Skin of body (tissue), 2 donors: ENCODE measurements around the gene TACC2. TPM values are rescaled to one million over a fixed set of nuclear protein-coding genes. Genes with fewer than 3 reads are reported as not detected.

Experiments used
- DNase-seq: peaks from one replicate; lab custom pipeline; 2025; lab: John Stamatoyannopoulos, UW
- total RNA-seq: library from RNA; depleted of rRNA; stranded (reverse); fragments of >200 nt; gene quantifications from one replicate; pipeline ENCODE4 v1.2.3, GENCODE V29; 2014

The TACC2 gene
- total RNA-seq, 1 donor from 2014 or later, result 40.2 TPM

GRCh38 chr10:122267849-122268737 lies 279.1 kb downstream of the TACC2 start:
- no peak for DNase-seq

DNA sequence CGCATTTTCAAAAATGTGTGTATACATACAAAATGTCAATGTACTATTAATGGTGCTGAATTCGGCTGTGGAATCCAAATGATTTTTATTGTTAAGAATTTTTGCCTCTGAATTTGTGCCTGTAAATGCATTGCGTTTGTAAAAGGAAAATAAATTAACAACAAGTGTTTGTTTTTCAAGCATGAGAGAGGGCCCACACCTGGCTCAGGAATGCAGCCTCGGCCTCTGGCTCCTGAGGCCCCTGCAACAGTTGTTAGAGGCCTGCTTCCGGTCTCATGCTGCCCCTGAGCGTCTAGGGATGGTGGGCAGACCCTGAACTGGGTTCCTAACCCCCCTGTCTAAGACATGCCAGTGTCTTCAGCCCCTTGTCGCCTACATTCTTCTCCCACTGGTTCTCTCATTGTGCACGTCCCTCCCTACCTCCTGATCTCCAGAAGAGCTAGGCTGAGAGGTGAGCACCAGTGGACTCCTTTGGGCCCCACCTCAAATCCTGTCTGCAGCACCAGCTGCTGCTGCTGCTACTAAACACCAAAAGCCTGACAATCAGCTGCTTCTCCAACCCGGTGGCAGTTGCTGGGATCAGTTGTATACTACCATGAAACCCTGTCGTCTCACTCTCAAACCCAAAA lies 280.2 kb downstream of the TACC2 start:
- DNase-seq, result no peak

DNA sequence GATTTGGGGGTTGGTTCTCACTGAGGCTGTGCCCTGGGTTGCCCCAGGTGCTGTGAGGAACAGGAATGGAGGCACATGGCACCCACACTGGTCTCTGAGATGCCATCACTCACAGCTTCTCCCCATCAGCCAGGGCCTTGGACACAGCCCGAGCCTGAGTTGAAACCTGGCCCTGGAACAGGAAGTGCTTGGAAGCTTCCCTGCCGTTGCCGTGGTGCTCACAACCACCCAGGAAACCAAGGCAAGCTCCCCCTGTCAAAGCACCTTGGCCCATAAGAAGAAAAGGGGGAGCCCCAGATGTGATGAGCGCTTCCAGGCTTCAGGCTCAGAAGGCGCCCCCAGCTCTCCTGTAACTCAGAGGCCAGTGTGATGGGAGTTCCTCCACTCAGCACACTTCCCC lies 282.1 kb downstream of the TACC2 start, which contains the start of gene BTBD16:
Gene BTBD16 (plus strand): TSS at position 221 of the 400 bp plus-strand sequence. CDS start 3,786 bp downstream, outside the sequence.
- no peak for DNase-seq

GRCh38 chr10:122273966-122274545 lies 285.1 kb downstream of the TACC2 start:
- no peak for DNase-seq

GRCh38 chr10:122276611-122277208 lies 287.7 kb downstream of the TACC2 start:
- no peak for DNase-seq

- no peak for DNase-seq
Measured at GRCh38 chr10:122277526-122278136, 288.7 kb downstream of the TACC2 start.

- DNase-seq, result no peak
Measured at GRCh38 chr10:122279725-122280141, 290.8 kb downstream of the TACC2 start.

GRCh38 chr10:122280156-122280555 lies 291.2 kb downstream of the TACC2 start:
- DNase-seq, result peak; percentile 23

DNA sequence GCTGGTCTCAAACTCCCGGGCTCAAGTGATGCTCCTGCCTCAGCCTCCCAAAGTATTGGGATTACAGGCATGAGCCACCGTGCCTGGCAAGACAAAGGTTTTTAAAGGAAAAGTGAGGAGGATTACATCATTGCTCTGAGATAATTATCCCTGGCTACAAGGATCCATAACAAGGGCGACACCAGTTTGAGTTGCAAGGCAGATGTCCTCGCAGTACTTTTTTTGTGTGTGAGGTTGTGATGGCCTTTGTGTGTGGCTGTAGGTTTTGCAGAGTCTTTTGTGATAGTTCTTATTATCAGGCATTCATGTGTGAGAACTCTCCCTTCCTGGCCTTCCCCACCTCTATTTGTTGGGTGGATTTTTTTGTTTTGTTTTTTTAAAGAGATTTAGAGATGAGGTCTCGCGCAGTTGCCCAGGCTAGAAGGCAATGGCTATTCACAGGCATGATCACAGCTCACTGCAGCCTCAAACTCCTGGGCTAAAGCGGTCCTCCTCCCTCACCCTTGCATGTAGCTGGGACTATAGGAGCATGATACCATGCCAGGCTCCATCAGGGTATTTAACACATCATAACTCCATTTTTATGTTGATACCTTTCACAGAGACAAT lies 292.2 kb downstream of the TACC2 start:
- no peak for DNase-seq

DNA sequence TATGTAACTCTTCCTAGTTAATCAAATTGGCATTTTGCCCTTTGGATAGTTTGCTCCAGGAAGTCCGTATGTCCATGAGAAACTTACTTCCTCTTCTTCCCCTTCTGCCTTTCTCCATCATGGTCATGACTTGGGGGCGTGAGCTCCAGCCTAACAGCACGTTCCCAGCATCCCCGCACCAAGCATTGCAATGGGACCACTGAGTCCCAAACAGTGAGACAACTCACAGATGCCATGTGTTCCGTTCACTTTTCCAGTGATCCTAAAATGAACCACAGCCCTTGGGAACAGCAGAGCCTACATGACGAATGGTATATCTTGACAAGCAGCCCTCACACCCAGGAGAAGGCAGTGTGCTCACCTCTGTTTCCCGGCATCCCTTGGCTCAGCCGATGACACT lies 292.8 kb downstream of the TACC2 start:
- no peak for DNase-seq

DNA sequence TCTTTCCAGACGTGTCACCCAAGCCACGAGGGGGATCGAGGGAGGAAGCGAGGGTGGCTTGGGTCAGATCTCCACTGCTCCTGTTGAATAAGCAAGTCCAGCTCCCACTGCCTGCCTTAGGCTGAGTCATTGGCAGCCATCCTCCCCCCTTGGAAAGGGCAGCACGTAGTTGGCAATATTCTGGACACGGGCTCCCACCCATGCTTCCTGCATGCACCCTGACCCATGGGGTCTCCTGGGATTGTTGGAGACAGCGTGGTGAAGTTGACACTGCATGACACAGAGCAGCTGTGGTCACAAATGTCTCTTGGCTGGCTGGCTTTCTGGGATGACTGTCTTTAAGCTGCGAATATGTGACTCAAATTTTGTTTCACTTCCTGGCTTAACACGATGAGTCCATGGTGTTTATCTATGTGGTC lies 293.3 kb downstream of the TACC2 start:
- DNase-seq, result no peak

DNA sequence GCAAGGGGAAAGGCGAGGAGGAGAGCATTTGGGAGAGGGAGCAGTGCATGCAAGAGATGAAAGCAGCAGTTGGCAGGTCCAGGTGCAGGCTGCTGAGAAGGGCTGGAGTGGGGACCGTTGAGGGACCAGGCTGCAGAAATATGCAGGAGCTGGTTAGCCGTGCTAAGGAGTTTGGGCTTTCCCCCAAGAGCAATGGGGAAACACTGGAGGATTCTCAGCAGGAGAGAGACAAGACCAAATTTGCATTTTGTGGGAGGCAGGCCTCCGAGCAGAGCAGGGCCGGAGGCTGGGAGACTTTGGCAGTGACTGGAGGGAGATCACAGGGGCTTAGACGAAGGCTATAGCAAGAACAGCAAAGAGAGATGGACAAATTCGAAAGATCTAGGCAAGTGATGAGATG lies 293.9 kb downstream of the TACC2 start:
- no peak for DNase-seq

DNA sequence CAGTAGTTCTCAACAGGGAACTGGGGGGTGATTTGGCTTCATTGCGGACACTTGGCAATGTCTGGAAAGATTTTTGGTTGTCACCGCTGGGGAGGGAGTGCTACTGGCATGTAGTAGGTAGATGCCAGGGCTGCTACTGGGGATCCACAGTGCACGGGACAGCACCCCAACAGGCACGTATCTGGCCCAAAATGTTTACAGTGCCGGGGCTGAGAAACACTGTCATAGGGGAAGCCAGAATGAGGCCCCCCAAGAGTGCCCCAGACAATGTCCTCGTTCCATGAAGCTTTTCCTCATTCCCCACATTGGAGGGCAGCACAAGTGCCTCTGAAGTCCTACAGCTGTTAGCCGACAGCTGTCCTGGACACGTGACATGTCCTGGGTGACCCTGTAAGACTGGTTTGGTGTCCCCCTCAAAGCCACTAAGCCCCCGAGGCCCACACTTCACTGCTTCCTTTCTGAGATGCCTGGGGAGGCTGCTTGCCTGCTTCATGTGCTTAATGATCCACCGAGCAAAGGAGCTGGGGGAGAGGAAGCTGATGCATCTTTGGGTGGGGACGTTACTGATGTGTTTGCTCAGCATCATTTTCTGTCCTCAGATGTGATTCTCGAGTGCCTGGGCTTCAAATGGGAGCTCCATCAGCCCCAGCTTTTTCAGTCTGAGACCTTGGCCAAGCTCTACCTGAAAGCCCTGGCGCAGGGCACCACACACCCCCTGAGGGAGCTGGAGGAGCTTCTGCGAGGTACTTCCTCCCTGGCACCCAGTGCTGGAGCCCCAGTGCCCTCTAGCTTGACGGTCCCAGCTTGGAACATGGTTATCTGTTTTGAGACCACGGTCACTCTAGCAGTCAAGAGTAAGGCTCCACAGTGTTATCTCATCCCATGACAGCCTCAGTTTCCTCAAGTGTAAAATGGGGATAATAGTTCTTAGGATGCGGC lies 296.8 kb downstream of the TACC2 start:
- no peak for DNase-seq

DNA sequence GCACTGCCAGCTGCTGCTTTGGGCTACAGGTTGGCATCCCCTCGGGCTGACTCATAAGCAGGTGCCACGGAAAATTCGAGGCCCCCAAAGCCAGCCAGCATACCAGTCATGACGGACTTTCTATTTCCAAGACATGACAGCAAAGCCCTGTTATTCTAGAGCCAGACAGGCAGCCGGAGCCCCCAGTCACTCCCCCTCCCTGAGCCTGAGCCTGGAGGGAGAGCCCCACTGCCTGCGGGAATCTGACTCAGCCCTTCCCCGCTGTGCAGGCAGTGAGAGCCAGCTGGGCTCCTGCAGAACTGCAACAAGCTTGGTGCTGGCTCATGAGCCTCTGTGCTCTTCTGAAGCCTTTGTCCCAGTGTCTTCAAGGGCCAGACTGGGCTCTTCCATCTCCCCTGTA lies 297.9 kb downstream of the TACC2 start:
- DNase-seq, result no peak

GRCh38 chr10:122287570-122287969 lies 298.6 kb downstream of the TACC2 start:
- no peak for DNase-seq

GRCh38 chr10:122288262-122288661 lies 299.3 kb downstream of the TACC2 start:
- no peak for DNase-seq

- no peak for DNase-seq
Measured at GRCh38 chr10:122288917-122289316, 300.0 kb downstream of the TACC2 start.

GRCh38 chr10:122290334-122290733 lies 301.4 kb downstream of the TACC2 start:
- no peak for DNase-seq

DNA sequence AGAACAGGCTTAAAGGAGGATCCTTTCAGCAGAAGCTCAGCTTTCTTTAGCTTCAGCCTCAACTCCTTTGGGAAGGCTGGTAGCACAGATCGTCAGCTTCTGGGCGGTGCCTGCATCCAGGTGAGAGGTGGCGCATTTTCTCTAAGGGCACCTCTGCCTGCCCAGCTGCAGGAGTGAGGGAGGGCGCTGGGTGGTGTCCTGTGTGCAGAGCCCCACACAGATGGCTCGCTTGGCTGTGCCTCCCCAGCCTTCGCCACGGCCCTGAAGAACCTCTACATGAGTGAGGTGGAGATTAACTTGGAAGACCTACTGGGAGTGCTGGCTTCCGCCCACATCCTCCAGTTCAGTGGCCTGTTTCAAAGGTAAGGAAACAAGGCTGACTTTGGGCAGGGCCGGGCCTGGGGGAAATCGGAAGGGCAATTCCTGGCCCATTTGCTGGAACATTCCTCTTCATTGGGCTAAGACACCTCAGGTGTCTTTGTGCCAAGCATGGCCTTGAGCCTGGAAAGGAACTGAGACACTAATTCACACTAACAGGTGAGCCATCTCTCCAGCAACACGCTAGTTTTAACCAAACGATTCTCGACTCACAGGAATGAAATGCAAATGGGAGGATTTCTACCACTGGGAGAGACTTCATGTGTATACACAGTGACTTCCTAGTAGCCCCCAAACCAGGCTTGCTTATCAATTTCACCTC lies 302.0 kb downstream of the TACC2 start:
- DNase-seq, result no peak
